CD4-positive, alpha-beta memory T cell (primary cell): ENCODE measurements around the gene DNAJC18. TPM values are rescaled to one million over a fixed set of nuclear protein-coding genes. Genes with fewer than 3 reads are reported as not detected.
"Not testable (repeated sequence)": the region's sequence is repeated elsewhere in the genome, so short reads cannot be mapped to it uniquely, and the experiment has no call there.

Source experiments
- CTCF ChIA-PET: fragments of 350-600 bp; sonication (Branson Sonifier 250); formaldehyde crosslinking; loops from one replicate; lab custom pipeline; 2021; ENCODE audit warnings: inconsistent platforms; ENCODE audit not compliant: partially characterized antibody; lab: Charles Lee
- POLR2A ChIA-PET: fragments of 350-600 bp; sonication (Branson Sonifier 250); formaldehyde crosslinking; loops from one replicate; lab custom pipeline; 2021; ENCODE audit not compliant: partially characterized antibody; lab: Charles Lee
- DNase-seq, 5 donors: peaks; one replicate each; pipeline versions ENCODE4 v3.0.0 to v3.0.0-alpha.2; 2020 to 2022; ENCODE audit warnings: mixed read lengths in 1 of 5
- H3K27ac ChIP-seq: one replicate; pipeline ENCODE4 v1.7.0; 2013; ENCODE audit warnings: low read depth, low read length
- H3K27me3 ChIP-seq: 2 replicates; pipeline ENCODE4 v1.7.0; 2013; ENCODE audit warnings: mild to moderate bottlenecking, low read length, moderate library complexity; ENCODE audit not compliant: insufficient read depth
- H3K36me3 ChIP-seq: 2 replicates; pipeline ENCODE4 v1.7.0; 2013; ENCODE audit warnings: mild to moderate bottlenecking, low read length, moderate library complexity; ENCODE audit not compliant: insufficient read depth
- H3K4me1 ChIP-seq: 2 replicates; pipeline ENCODE4 v1.7.0; 2013; ENCODE audit warnings: mild to moderate bottlenecking, low read length, moderate library complexity; ENCODE audit not compliant: insufficient read depth
- H3K4me3 ChIP-seq, 2 donors: one replicate each; pipeline ENCODE4 v1.7.0; 2013; ENCODE audit warnings: low read length in 2 of 2, mild to moderate bottlenecking in 1 of 2
- H3K9me3 ChIP-seq, 2 donors: one replicate each; pipeline ENCODE4 v1.7.0; 2013; ENCODE audit warnings: low read length in 2 of 2, control low read depth in 1 of 2; ENCODE audit not compliant: control insufficient read depth in 1 of 2
- H3K27ac Mint-ChIP-seq, 7 donors: one replicate each; pipeline ENCODE4 v1.8.0; 2020 to 2021; ENCODE audit warnings: mixed read lengths in 7 of 7, mild to moderate bottlenecking in 6 of 7, inconsistent platforms in 3 of 7, moderate library complexity in 3 of 7
- H3K27me3 Mint-ChIP-seq, 2 donors: one replicate each; pipeline ENCODE4 v1.8.0; 2020 to 2021; ENCODE audit warnings: mixed read lengths in 2 of 2
- H3K36me3 Mint-ChIP-seq, 2 donors: one replicate each; pipeline ENCODE4 v1.8.0; 2020 to 2021; ENCODE audit warnings: mixed read lengths in 2 of 2, inconsistent platforms in 1 of 2, mild to moderate bottlenecking in 1 of 2
- H3K4me1 Mint-ChIP-seq, 4 donors: one replicate each; pipeline ENCODE4 v1.8.0; 2020 to 2021; ENCODE audit warnings: mixed read lengths in 4 of 4, mild to moderate bottlenecking in 1 of 4
- H3K4me3 Mint-ChIP-seq, 8 donors: one replicate each; pipeline ENCODE4 v1.8.0; 2020 to 2021; ENCODE audit warnings: mixed read lengths in 8 of 8, mild to moderate bottlenecking in 7 of 8, moderate library complexity in 6 of 8, inconsistent platforms in 3 of 8
- H3K9me3 Mint-ChIP-seq, 8 donors: one replicate each; pipeline ENCODE4 v1.8.0; 2020 to 2021; ENCODE audit warnings: mixed read lengths in 8 of 8, mild to moderate bottlenecking in 5 of 8, inconsistent platforms in 3 of 8, moderate library complexity in 1 of 8
- intact Hi-C: fragments of 100-400 bp; cut with micrococcal nuclease; formaldehyde crosslinking; loops from one replicate; pipeline ENCODE4 v1.15.1; 2023
- polyA plus RNA-seq, 2 donors: library from polyadenylated mRNA; unstranded; fragments of 300-500 nt; fragmentation: Illumina TruSeq; gene quantifications; one replicate each; pipeline ENCODE4 v1.2.3, GENCODE V29; 2021
- total RNA-seq, 2 experiments: library from RNA; stranded (reverse); gene quantifications; one replicate each; pipeline ENCODE4 v1.2.3, GENCODE V29; 2021

The DNAJC18 gene
- total and polyA plus RNA-seq, 4 experiments from 2014 or later = 1.8 to 7.3 (median 6.4) TPM

- intact Hi-C loops = no loop called here
Observed at GRCh38 chr5:139481122-139481533, 41.8 kb upstream of the DNAJC18 start.

GRCh38 chr5:139479729-139480128 is 40.4 kb upstream of the DNAJC18 start:
- H3K27me3 ChIP-seq, intact Hi-C loops, H3K9me3 ChIP-seq, H3K27ac ChIP-seq, H3K27me3 Mint-ChIP-seq, H3K4me3 ChIP-seq, DNase-seq, H3K9me3 Mint-ChIP-seq: not testable (repeated sequence)
- H3K4me1 Mint-ChIP-seq = peaks cover 36 to 79% (median 56%) of the 10 kb centered on the region in 4 donors
- peaks cover 38 to 60% of the 10 kb centered on the region in 2 donors for H3K36me3 Mint-ChIP-seq
- peak overlapping the region in 2 of 7 donors; percentile 87 to 93 for H3K27ac Mint-ChIP-seq
- H3K36me3 ChIP-seq = peaks cover 27% of the 10 kb centered on the region
- peak overlapping the region in 2 of 8 donors; percentile 65 to 83 for H3K4me3 Mint-ChIP-seq
- ChIA-PET POLR2A (interaction anchor here (1.9 to 5.2 kb wide), 5 partner anchors 9 to 58 kb away, joined by 6 to 111 read pairs (median 82); partner anchors contain the start of genes DNAJC18, ECSCR and SMIM33), CTCF (interaction anchor here (1.1 to 11.3 kb wide), 5 partner anchors 22 to 57 kb away, joined by 3 to 97 read pairs (median 6); no protein-coding TSS in a partner anchor)
- peaks cover 67% of the 10 kb centered on the region for H3K4me1 ChIP-seq

More at GRCh38 chr5:139481122-139481533, 41.8 kb upstream of the DNAJC18 start:
- peak overlapping the region; percentile 86 for H3K27ac ChIP-seq
- peaks cover 22% of the 10 kb centered on the region for H3K36me3 ChIP-seq
- DNase-seq = peak in 2 of 5 donors; percentile 16 to 77
- Mint-ChIP-seq H3K27ac (peak overlapping the region; percentile 90 to 98 (median 97)), H3K27me3 (no peaks in the 10 kb centered on the region), H3K4me1 (peaks cover 23 to 68% (median 45%) of the 10 kb centered on the region in 4 donors), H3K9me3 (no peaks in the 10 kb centered on the region), H3K4me3 (peak overlapping the region; percentile 92 to 98 (median 94)), H3K36me3 (peaks cover 28 to 47% of the 10 kb centered on the region in 2 donors)
- no peaks in the 10 kb centered on the region for H3K9me3 ChIP-seq
- H3K4me1 ChIP-seq = peaks cover 53% of the 10 kb centered on the region
- POLR2A ChIA-PET = interaction anchor here (1.2 to 5.2 kb wide), 18 partner anchors 11 to 187 kb away, joined by 3 to 131 read pairs (median 18); partner anchors contain the start of genes DNAJC18, ECSCR, MATR3 and PAIP2
- H3K4me3 ChIP-seq = peak overlapping the region; percentile 82 to 95
- CTCF ChIA-PET = interaction anchor here (0.9 to 11.3 kb wide), 8 partner anchors 7 to 152 kb away, joined by 3 to 97 read pairs (median 11); partner anchors contain the start of gene SMIM33
- H3K27me3 ChIP-seq = no peaks in the 10 kb centered on the region

GRCh38 chr5:139478657-139479423 is 39.5 kb upstream of the DNAJC18 start:
- H3K27ac ChIP-seq = peak overlapping the region; percentile 19
- peaks cover 75% of the 10 kb centered on the region for H3K4me1 ChIP-seq
- H3K36me3 Mint-ChIP-seq = peaks cover 38 to 60% of the 10 kb centered on the region in 2 donors
- intact Hi-C loops, H3K27me3 Mint-ChIP-seq, H3K9me3 ChIP-seq, DNase-seq, H3K27me3 ChIP-seq, H3K4me3 ChIP-seq, H3K9me3 Mint-ChIP-seq: not testable (repeated sequence)
- H3K4me1 Mint-ChIP-seq = peaks cover 40 to 86% (median 63%) of the 10 kb centered on the region in 4 donors
- H3K27ac Mint-ChIP-seq = peak overlapping the region; percentile 80 to 93 (median 89)
- peaks cover 34% of the 10 kb centered on the region for H3K36me3 ChIP-seq
- ChIA-PET POLR2A (interaction anchor here (0.8 to 5.2 kb wide), 4 partner anchors 8 to 41 kb away, joined by 3 to 111 read pairs (median 44); partner anchors contain the start of genes DNAJC18 and SMIM33), CTCF (interaction anchor here (0.8 to 11.3 kb wide), 6 partner anchors 21 to 96 kb away, joined by 3 to 97 read pairs (median 5); no protein-coding TSS in a partner anchor)
- peak overlapping the region; percentile 10 to 83 (median 63) for H3K4me3 Mint-ChIP-seq

GRCh38 chr5:139475865-139476617 is 36.7 kb upstream of the DNAJC18 start:
- peaks cover 35% of the 10 kb centered on the region for H3K36me3 ChIP-seq
- no peaks in the 10 kb centered on the region for H3K27me3 Mint-ChIP-seq
- peaks cover 94% of the 10 kb centered on the region for H3K4me1 ChIP-seq
- no peak overlapping the region for H3K4me3 ChIP-seq
- no peaks in the 10 kb centered on the region for H3K9me3 ChIP-seq
- ChIA-PET CTCF (interaction anchor here (1.1 to 11.3 kb wide), 4 partner anchors 18 to 53 kb away, joined by 4 to 97 read pairs (median 6); no protein-coding TSS in a partner anchor), POLR2A (interaction anchor here (1.2 to 3.8 kb wide), 6 partner anchors 17 to 37 kb away, joined by 3 to 19 read pairs (median 8); partner anchors contain the start of gene DNAJC18)
- H3K9me3 Mint-ChIP-seq = no peaks in the 10 kb centered on the region
- H3K4me3 Mint-ChIP-seq = peak overlapping the region in 7 of 8 donors; percentile 36 to 87 (median 77)
- H3K27ac Mint-ChIP-seq = peak overlapping the region; percentile 77 to 95 (median 93)
- H3K27me3 ChIP-seq = no peaks in the 10 kb centered on the region
- DNase-seq = no peak
- peaks cover 52 to 94% (median 77%) of the 10 kb centered on the region in 4 donors for H3K4me1 Mint-ChIP-seq
- peaks cover 34 to 58% of the 10 kb centered on the region in 2 donors for H3K36me3 Mint-ChIP-seq
- peak overlapping the region; percentile 23 for H3K27ac ChIP-seq
- intact Hi-C loops = no loop called here

- ChIA-PET CTCF (interaction anchor here (1.7 to 11.3 kb wide), 3 partner anchors 38 to 52 kb away, joined by 4 to 97 read pairs (median 7); no protein-coding TSS in a partner anchor), POLR2A (interaction anchor here (1.1 to 3.8 kb wide), 4 partner anchors 16 to 36 kb away, joined by 3 to 19 read pairs (median 14); partner anchors contain the start of gene DNAJC18)
- peak overlapping the region; percentile 50 to 87 (median 76) for H3K4me3 Mint-ChIP-seq
- H3K36me3 ChIP-seq = peaks cover 35% of the 10 kb centered on the region
- no peak overlapping the region for H3K4me3 ChIP-seq
- H3K4me1 Mint-ChIP-seq = peaks cover 53 to 94% (median 75%) of the 10 kb centered on the region in 4 donors
- H3K36me3 Mint-ChIP-seq = peaks cover 26 to 49% of the 10 kb centered on the region in 2 donors
- intact Hi-C loops = no loop called here
- no peaks in the 10 kb centered on the region for H3K9me3 Mint-ChIP-seq
- peak overlapping the region; percentile 23 for H3K27ac ChIP-seq
- no peaks in the 10 kb centered on the region for H3K9me3 ChIP-seq
- H3K27me3 Mint-ChIP-seq = no peaks in the 10 kb centered on the region
- H3K4me1 ChIP-seq = peaks cover 94% of the 10 kb centered on the region
- no peaks in the 10 kb centered on the region for H3K27me3 ChIP-seq
- H3K27ac Mint-ChIP-seq = peak overlapping the region; percentile 77 to 95 (median 93)
- peak in 3 of 5 donors; percentile 32 to 57 (median 45) for DNase-seq
Observed at GRCh38 chr5:139474890-139475791, 35.8 kb upstream of the DNAJC18 start.
